GM18858 (cell line): ENCODE measurements around the gene COL26A1.
"Not testable (repeated sequence)": the region's sequence is repeated elsewhere in the genome, so short reads cannot be mapped to it uniquely, and the experiment has no call there.

Experiments
- ATAC-seq: cut with Tn5 transposase; IDR thresholded peaks from one replicate; pipeline ENCODE4 v1.9.1; 2021; ENCODE audit not compliant: unreplicated experiment

COL26A1 gene

GRCh38 chr7:101401390-101402080 lies 38.9 kb downstream of the COL26A1 start:
- ATAC-seq: no peak

GRCh38 chr7:101402081-101402779 lies 39.6 kb downstream of the COL26A1 start:
- ATAC-seq: no peak

GRCh38 chr7:101402835-101403234 lies 40.2 kb downstream of the COL26A1 start:
- no peak for ATAC-seq

- no peak for ATAC-seq
These were observed 42.9 kb downstream of the COL26A1 start for GRCh38 chr7:101405474-101406067.

- no peak for ATAC-seq
These were observed 48.2 kb downstream of the COL26A1 start for GRCh38 chr7:101410743-101411507.

- ATAC-seq: no peak
These were observed 48.8 kb downstream of the COL26A1 start for GRCh38 chr7:101411508-101411874.

- no peak for ATAC-seq
These were observed 50.3 kb downstream of the COL26A1 start for GRCh38 chr7:101412976-101413375.

GRCh38 chr7:101418694-101419093 lies 56.0 kb downstream of the COL26A1 start:
- no peak for ATAC-seq

- no peak for ATAC-seq
These were observed 57.2 kb downstream of the COL26A1 start for GRCh38 chr7:101419831-101420230.

- ATAC-seq: no peak
These were observed 57.8 kb downstream of the COL26A1 start for GRCh38 chr7:101420436-101420835.

GRCh38 chr7:101422356-101423195 lies 59.9 kb downstream of the COL26A1 start:
- ATAC-seq: no peak

GRCh38 chr7:101426303-101427011 lies 63.8 kb downstream of the COL26A1 start:
- no peak for ATAC-seq

- ATAC-seq: no peak
These were observed 65.6 kb downstream of the COL26A1 start for GRCh38 chr7:101428093-101428866.

GRCh38 chr7:101432316-101432715 lies 69.6 kb downstream of the COL26A1 start:
- ATAC-seq: no peak

- no peak for ATAC-seq
These were observed 71.0 kb downstream of the COL26A1 start for GRCh38 chr7:101433688-101434087.

- ATAC-seq: not testable (repeated sequence)
These were observed 71.5 kb downstream of the COL26A1 start for GRCh38 chr7:101434155-101434554.

- no peak for ATAC-seq
These were observed 73.0 kb downstream of the COL26A1 start for GRCh38 chr7:101435461-101436220.

GRCh38 chr7:101436221-101436735 lies 73.6 kb downstream of the COL26A1 start:
- ATAC-seq: no peak
